Measurements from ENCODE around the gene MRPL16. TPM values are rescaled to one million over a fixed set of nuclear protein-coding genes. Genes with fewer than 3 reads are reported as not detected.

Gene MRPL16
- total and polyA plus RNA-seq, 4 donors: 24.9 to 54.9 (median 39.6) TPM

DNA sequence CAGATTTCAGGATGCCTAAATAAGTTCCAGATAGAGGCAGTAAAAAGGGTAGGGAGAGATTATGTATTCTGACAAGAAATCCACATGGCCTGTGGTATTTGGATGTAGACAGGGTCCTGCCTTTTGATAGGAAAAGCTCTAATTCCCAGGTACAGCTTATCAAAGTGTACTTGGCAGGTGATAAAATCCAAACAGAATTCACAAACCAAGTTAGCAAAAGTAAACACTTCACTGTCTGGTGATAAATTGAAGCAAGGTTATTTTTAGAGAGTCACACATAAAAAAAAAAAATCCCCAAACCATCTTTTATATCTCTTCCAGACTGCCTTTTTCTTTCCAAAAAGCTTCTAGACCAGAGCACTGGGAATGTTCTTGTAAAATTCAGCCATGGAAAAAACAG, 29.0 kb upstream of the MRPL16 start:
- H3K9me3 ChIP-seq (ENCODE audit: control insufficient read depth in 4 of 4, low read length in 3 of 4): no peaks in the 10 kb centered on the region
- no peak for DNase-seq (ENCODE audit: low spot score)
- H3K27me3 ChIP-seq (ENCODE audit: control insufficient read depth in 4 of 4, insufficient read depth in 4 of 4, low read length in 3 of 4): no peaks in the 10 kb centered on the region
- H3K27ac ChIP-seq (ENCODE audit: low read depth in 1 of 2, low read length in 2 of 2): no peak overlapping the region
- no peak overlapping the region for H3K4me3 ChIP-seq (ENCODE audit: low read depth in 1 of 3, low read length in 3 of 3)
- TF ChIP-seq ZBTB33 (IDR thresholded peaks at IDR 0.05) (no peak), JUND (IDR thresholded peaks at IDR 0.05) (no peak), SP1 (IDR thresholded peaks at IDR 0.05) (no peak), GABPA (IDR thresholded peaks at IDR 0.05 in 1 of 2, conservative IDR thresholded peaks at IDR 0.05 in 1 of 2) (no peak), CTCF (IDR thresholded peaks at IDR 0.05; ENCODE audit: low read depth, low read length, missing input control) (no peak), ATF3 (IDR thresholded peaks at IDR 0.05) (no peak), TAF1 (conservative IDR thresholded peaks at IDR 0.05) (no peak), EGR1 (IDR thresholded peaks at IDR 0.05; ENCODE audit: low read depth in 2 of 2) (no peak), YY1 (IDR thresholded peaks at IDR 0.05) (no peak), HNF4A (conservative IDR thresholded peaks at IDR 0.05) (no peak), FOXA2 (IDR thresholded peaks at IDR 0.05) (no peak)
- no peaks in the 10 kb centered on the region for H3K36me3 ChIP-seq (ENCODE audit: control insufficient read depth in 4 of 4, insufficient read depth in 3 of 4, low read depth in 1 of 4, low read length in 3 of 4)
- no peak overlapping the region for H3K9ac ChIP-seq (ENCODE audit: low read depth in 1 of 2, low read length in 2 of 2)
- no peaks in the 10 kb centered on the region for H3K4me1 ChIP-seq (ENCODE audit: control insufficient read depth in 4 of 4, insufficient read depth in 4 of 4, low read length in 3 of 4)

DNA sequence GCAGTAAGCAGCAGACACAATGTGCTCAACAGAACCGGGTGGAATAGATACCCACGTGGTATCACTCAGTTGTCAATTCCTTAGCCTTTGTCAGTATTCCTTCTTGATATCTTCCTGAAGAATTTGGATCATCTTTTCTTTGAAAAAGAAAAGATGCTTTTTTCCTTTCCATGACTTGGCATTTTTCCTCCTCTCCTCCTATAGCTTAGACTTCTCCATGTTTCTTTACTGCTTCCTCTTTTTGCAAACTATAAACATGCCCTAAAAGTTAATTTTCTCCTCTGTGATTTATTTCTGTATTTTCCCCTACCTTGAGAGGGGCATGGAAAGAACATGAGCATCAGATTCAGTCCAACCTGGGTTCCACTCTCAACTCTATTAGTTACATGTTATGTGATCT, 23.0 kb upstream of the MRPL16 start:
- H3K9me3 ChIP-seq (ENCODE audit: control insufficient read depth in 4 of 4, low read length in 3 of 4): no peaks in the 10 kb centered on the region
- no peak overlapping the region for H3K4me3 ChIP-seq (ENCODE audit: low read depth in 1 of 3, low read length in 3 of 3)
- no peaks in the 10 kb centered on the region for H3K36me3 ChIP-seq (ENCODE audit: control insufficient read depth in 4 of 4, insufficient read depth in 3 of 4, low read depth in 1 of 4, low read length in 3 of 4)
- DNase-seq (ENCODE audit: low spot score): no peak
- no peak overlapping the region for H3K27ac ChIP-seq (ENCODE audit: low read depth in 1 of 2, low read length in 2 of 2)
- H3K9ac ChIP-seq (ENCODE audit: low read depth in 1 of 2, low read length in 2 of 2): no peak overlapping the region
- TF ChIP-seq FOXA1 (IDR thresholded peaks at IDR 0.05): no peak
- no peak for TF ChIP-seq TAF1 (conservative IDR thresholded peaks at IDR 0.05)
- no peak for TF ChIP-seq YY1 (IDR thresholded peaks at IDR 0.05)
- no peak for TF ChIP-seq HNF4A (conservative IDR thresholded peaks at IDR 0.05)
- TF ChIP-seq HNF4G (IDR thresholded peaks at IDR 0.05): no peak
- no peak for TF ChIP-seq GABPA (IDR thresholded peaks at IDR 0.05 in 1 of 2, conservative IDR thresholded peaks at IDR 0.05 in 1 of 2)
- TF ChIP-seq, protein P1, sequence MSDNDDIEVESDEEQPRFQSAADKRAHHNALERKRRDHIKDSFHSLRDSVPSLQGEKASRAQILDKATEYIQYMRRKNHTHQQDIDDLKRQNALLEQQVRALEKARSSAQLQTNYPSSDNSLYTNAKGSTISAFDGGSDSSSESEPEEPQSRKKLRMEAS (IDR thresholded peaks at IDR 0.05): no peak
- no peak for TF ChIP-seq SP1 (IDR thresholded peaks at IDR 0.05)
- TF ChIP-seq REST (IDR thresholded peaks at IDR 0.05): no peak
- TF ChIP-seq RAD21 (IDR thresholded peaks at IDR 0.05): no peak
- TF ChIP-seq RXRA (IDR thresholded peaks at IDR 0.05): no peak
- 78% methylated on average over 2 of the region's 2 CpGs for WGBS
- no peaks in the 10 kb centered on the region for H3K27me3 ChIP-seq (ENCODE audit: control insufficient read depth in 4 of 4, insufficient read depth in 4 of 4, low read length in 3 of 4)
- no peaks in the 10 kb centered on the region for H3K4me1 ChIP-seq (ENCODE audit: control insufficient read depth in 4 of 4, insufficient read depth in 4 of 4, low read length in 3 of 4)

Data from liver (tissue), 9 donors.